ENCODE results near the gene BET1L. TPM values are rescaled to one million over a fixed set of nuclear protein-coding genes. Genes with fewer than 3 reads are reported as not detected.

Gene BET1L
- total and polyA plus RNA-seq, 4 donors, result 7.6 to 32.6 (median 23.4) TPM

DNA sequence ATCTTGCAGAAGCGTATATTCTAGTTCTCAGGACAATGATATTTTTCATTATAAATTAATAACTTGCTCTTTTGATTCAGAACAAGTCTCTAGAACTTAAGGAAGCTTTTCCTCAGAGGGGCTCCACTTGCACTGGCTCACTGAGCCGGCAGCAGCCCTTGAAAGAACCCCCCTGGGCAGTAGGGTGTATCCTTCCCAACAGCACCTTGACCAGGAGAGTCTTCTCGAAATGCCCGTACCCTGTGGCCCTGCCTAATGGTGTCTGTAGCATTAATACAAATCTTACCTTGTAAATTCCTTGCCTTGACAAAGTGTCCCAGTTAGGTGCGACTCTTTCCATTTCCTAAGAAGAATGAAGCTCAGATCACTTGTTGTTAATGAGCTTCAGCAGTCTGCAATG lies 43.1 kb upstream of the BET1L start:
- H3K27ac ChIP-seq (ENCODE audit: low read depth in 1 of 2, low read length in 2 of 2), result no peak overlapping the region
- WGBS, result 93% methylated on average over 5 of the region's 5 CpGs

DNA sequence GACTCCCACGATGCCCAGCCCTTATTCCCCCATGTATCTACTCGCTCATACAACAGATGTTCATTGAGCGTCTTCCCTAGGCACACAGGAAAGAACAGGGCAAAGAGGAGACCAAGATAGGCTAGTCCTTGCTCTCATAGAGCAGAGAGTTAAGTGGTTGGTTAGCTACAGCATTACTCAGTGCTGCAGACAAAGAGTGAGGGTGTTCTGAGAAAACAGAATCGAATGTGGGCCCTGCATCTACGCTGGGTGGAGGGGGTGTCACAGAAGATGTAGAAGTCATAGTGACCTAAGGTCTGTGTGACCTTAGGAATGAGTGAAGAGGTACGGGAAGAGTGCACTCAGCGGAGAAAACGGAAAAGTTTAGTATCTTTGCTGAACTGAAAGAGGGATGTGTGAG lies 41.9 kb upstream of the BET1L start:
- Histone ChIP-seq H3K36me3 (ENCODE audit: control insufficient read depth in 4 of 4, insufficient read depth in 3 of 4, low read depth in 1 of 4, low read length in 3 of 4) (peaks cover 18 to 81% (median 42%) of the 10 kb centered on the region in 4 donors), H3K27me3 (ENCODE audit: control insufficient read depth in 4 of 4, insufficient read depth in 4 of 4, low read length in 3 of 4) (no peaks in the 10 kb centered on the region), H3K4me1 (ENCODE audit: control insufficient read depth in 4 of 4, insufficient read depth in 4 of 4, low read length in 3 of 4) (no peaks in the 10 kb centered on the region), H3K27ac (ENCODE audit: low read depth in 1 of 2, low read length in 2 of 2) (no peak overlapping the region), H3K4me3 (ENCODE audit: low read depth in 1 of 3, low read length in 3 of 3) (no peak overlapping the region), H3K9me3 (ENCODE audit: control insufficient read depth in 4 of 4, low read length in 3 of 4) (no peaks in the 10 kb centered on the region), H3K9ac (ENCODE audit: low read depth in 1 of 2, low read length in 2 of 2) (no peak overlapping the region)
- WGBS, result 95% methylated on average over 8 of the region's 8 CpGs
- no peak for DNase-seq (ENCODE audit: low spot score)
- TF ChIP-seq, protein P1, sequence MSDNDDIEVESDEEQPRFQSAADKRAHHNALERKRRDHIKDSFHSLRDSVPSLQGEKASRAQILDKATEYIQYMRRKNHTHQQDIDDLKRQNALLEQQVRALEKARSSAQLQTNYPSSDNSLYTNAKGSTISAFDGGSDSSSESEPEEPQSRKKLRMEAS (IDR thresholded peaks at IDR 0.05), result no peak
- TF ChIP-seq, protein P2, sequence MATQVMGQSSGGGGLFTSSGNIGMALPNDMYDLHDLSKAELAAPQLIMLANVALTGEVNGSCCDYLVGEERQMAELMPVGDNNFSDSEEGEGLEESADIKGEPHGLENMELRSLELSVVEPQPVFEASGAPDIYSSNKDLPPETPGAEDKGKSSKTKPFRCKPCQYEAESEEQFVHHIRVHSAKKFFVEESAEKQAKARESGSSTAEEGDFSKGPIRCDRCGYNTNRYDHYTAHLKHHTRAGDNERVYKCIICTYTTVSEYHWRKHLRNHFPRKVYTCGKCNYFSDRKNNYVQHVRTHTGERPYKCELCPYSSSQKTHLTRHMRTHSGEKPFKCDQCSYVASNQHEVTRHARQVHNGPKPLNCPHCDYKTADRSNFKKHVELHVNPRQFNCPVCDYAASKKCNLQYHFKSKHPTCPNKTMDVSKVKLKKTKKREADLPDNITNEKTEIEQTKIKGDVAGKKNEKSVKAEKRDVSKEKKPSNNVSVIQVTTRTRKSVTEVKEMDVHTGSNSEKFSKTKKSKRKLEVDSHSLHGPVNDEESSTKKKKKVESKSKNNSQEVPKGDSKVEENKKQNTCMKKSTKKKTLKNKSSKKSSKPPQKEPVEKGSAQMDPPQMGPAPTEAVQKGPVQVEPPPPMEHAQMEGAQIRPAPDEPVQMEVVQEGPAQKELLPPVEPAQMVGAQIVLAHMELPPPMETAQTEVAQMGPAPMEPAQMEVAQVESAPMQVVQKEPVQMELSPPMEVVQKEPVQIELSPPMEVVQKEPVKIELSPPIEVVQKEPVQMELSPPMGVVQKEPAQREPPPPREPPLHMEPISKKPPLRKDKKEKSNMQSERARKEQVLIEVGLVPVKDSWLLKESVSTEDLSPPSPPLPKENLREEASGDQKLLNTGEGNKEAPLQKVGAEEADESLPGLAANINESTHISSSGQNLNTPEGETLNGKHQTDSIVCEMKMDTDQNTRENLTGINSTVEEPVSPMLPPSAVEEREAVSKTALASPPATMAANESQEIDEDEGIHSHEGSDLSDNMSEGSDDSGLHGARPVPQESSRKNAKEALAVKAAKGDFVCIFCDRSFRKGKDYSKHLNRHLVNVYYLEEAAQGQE (IDR thresholded peaks at IDR 0.05), result no peak
- TF ChIP-seq, protein P3, sequence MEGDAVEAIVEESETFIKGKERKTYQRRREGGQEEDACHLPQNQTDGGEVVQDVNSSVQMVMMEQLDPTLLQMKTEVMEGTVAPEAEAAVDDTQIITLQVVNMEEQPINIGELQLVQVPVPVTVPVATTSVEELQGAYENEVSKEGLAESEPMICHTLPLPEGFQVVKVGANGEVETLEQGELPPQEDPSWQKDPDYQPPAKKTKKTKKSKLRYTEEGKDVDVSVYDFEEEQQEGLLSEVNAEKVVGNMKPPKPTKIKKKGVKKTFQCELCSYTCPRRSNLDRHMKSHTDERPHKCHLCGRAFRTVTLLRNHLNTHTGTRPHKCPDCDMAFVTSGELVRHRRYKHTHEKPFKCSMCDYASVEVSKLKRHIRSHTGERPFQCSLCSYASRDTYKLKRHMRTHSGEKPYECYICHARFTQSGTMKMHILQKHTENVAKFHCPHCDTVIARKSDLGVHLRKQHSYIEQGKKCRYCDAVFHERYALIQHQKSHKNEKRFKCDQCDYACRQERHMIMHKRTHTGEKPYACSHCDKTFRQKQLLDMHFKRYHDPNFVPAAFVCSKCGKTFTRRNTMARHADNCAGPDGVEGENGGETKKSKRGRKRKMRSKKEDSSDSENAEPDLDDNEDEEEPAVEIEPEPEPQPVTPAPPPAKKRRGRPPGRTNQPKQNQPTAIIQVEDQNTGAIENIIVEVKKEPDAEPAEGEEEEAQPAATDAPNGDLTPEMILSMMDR (IDR thresholded peaks at IDR 0.05; ENCODE audit: low read depth, low read length, missing input control), result no peak
- TF ChIP-seq FOXA2 (IDR thresholded peaks at IDR 0.05), result no peak
- TF ChIP-seq JUND (IDR thresholded peaks at IDR 0.05), result no peak
- TF ChIP-seq RAD21 (IDR thresholded peaks at IDR 0.05), result no peak

More for the DNA sequence above, 43.1 kb upstream of the BET1L start:
- Histone ChIP-seq H3K4me3 (ENCODE audit: low read depth in 1 of 3, low read length in 3 of 3) (no peak overlapping the region), H3K9ac (ENCODE audit: low read depth in 1 of 2, low read length in 2 of 2) (no peak overlapping the region), H3K9me3 (ENCODE audit: control insufficient read depth in 4 of 4, low read length in 3 of 4) (no peaks in the 10 kb centered on the region), H3K36me3 (ENCODE audit: control insufficient read depth in 4 of 4, insufficient read depth in 3 of 4, low read depth in 1 of 4, low read length in 3 of 4) (peaks cover 18 to 75% (median 35%) of the 10 kb centered on the region in 4 donors), H3K27me3 (ENCODE audit: control insufficient read depth in 4 of 4, insufficient read depth in 4 of 4, low read length in 3 of 4) (no peaks in the 10 kb centered on the region), H3K4me1 (ENCODE audit: control insufficient read depth in 4 of 4, insufficient read depth in 4 of 4, low read length in 3 of 4) (no peaks in the 10 kb centered on the region)
- no peak for DNase-seq (ENCODE audit: low spot score)
- TF ChIP-seq, protein P4, sequence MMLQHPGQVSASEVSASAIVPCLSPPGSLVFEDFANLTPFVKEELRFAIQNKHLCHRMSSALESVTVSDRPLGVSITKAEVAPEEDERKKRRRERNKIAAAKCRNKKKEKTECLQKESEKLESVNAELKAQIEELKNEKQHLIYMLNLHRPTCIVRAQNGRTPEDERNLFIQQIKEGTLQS (IDR thresholded peaks at IDR 0.05), result no peak
- TF ChIP-seq SP1 (IDR thresholded peaks at IDR 0.05), result no peak
- TF ChIP-seq, protein P5, sequence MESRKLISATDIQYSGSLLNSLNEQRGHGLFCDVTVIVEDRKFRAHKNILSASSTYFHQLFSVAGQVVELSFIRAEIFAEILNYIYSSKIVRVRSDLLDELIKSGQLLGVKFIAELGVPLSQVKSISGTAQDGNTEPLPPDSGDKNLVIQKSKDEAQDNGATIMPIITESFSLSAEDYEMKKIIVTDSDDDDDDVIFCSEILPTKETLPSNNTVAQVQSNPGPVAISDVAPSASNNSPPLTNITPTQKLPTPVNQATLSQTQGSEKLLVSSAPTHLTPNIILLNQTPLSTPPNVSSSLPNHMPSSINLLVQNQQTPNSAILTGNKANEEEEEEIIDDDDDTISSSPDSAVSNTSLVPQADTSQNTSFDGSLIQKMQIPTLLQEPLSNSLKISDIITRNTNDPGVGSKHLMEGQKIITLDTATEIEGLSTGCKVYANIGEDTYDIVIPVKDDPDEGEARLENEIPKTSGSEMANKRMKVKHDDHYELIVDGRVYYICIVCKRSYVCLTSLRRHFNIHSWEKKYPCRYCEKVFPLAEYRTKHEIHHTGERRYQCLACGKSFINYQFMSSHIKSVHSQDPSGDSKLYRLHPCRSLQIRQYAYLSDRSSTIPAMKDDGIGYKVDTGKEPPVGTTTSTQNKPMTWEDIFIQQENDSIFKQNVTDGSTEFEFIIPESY (IDR thresholded peaks at IDR 0.05), result no peak
- TF ChIP-seq RXRA (IDR thresholded peaks at IDR 0.05), result no peak
- TF ChIP-seq, protein P3 (IDR thresholded peaks at IDR 0.05; ENCODE audit: low read depth, low read length, missing input control), result no peak
- TF ChIP-seq JUND (IDR thresholded peaks at IDR 0.05), result no peak
- TF ChIP-seq GABPA (IDR thresholded peaks at IDR 0.05 in 1 of 2, conservative IDR thresholded peaks at IDR 0.05 in 1 of 2), result no peak
- TF ChIP-seq EGR1 (IDR thresholded peaks at IDR 0.05; ENCODE audit: low read depth in 2 of 2), result no peak
- TF ChIP-seq, protein P1 (IDR thresholded peaks at IDR 0.05), result no peak
- no peak for TF ChIP-seq FOXA2 (IDR thresholded peaks at IDR 0.05)
- TF ChIP-seq NR2F2 (IDR thresholded peaks at IDR 0.05), result no peak
- TF ChIP-seq, protein P2 (IDR thresholded peaks at IDR 0.05), result no peak
- no peak for TF ChIP-seq HNF4G (IDR thresholded peaks at IDR 0.05)
- no peak for TF ChIP-seq FOXA1 (IDR thresholded peaks at IDR 0.05)
- TF ChIP-seq YY1 (IDR thresholded peaks at IDR 0.05), result no peak
